Activated CD8-positive, alpha-beta memory T cell treated with anti-CD3 and anti-CD28 coated beads, Interleukin-2, amount 50 U/mL, for 48 hours (primary cell): Measurements from ENCODE around the gene MAP1S.

ENCODE experiments used
- DNase-seq: peaks from one replicate; pipeline ENCODE4 v3.0.0-alpha.2; 2020

MAP1S gene, protein sequence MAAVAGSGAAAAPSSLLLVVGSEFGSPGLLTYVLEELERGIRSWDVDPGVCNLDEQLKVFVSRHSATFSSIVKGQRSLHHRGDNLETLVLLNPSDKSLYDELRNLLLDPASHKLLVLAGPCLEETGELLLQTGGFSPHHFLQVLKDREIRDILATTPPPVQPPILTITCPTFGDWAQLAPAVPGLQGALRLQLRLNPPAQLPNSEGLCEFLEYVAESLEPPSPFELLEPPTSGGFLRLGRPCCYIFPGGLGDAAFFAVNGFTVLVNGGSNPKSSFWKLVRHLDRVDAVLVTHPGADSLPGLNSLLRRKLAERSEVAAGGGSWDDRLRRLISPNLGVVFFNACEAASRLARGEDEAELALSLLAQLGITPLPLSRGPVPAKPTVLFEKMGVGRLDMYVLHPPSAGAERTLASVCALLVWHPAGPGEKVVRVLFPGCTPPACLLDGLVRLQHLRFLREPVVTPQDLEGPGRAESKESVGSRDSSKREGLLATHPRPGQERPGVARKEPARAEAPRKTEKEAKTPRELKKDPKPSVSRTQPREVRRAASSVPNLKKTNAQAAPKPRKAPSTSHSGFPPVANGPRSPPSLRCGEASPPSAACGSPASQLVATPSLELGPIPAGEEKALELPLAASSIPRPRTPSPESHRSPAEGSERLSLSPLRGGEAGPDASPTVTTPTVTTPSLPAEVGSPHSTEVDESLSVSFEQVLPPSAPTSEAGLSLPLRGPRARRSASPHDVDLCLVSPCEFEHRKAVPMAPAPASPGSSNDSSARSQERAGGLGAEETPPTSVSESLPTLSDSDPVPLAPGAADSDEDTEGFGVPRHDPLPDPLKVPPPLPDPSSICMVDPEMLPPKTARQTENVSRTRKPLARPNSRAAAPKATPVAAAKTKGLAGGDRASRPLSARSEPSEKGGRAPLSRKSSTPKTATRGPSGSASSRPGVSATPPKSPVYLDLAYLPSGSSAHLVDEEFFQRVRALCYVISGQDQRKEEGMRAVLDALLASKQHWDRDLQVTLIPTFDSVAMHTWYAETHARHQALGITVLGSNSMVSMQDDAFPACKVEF

DNA sequence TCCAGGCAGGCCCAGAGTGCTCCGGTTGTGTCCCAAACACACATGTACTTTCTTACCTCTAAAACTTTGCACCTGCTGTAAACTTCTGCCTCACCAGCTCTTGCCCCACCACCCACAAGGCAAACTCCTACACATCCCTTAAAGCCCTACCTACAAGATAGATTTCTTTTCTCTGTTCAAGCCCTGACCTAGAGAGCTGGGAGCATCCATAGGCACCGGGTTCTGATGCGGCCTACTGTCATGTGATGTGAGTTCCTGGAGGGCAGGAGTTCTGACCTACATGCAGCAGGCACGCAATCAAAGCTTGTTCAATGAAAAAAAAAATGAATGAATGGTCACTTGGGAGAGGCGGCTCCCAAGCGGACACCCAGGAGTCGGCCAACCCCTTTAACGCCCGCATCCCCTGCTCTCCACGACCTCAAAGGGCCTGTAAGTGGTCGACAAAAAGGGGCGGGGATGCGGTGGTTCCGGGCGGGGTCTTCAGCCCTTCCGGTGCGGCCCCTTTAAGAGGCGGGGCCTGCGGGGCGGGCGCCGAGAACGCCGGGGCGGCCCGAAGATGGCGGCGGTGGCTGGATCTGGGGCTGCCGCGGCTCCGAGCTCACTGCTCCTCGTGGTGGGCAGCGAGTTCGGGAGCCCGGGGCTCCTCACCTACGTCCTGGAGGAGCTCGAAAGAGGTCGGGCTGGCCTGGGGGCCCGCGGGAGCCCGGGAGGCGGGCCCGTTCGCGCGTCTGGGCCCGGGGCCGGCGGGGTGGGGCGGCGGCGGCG, at the start of gene MAP1S:
Gene MAP1S (plus strand): TSS at position 534 of the 765 bp plus-strand sequence. CDS start 23 bp downstream, at position 557.
- peak; percentile 86 for DNase-seq

DNA sequence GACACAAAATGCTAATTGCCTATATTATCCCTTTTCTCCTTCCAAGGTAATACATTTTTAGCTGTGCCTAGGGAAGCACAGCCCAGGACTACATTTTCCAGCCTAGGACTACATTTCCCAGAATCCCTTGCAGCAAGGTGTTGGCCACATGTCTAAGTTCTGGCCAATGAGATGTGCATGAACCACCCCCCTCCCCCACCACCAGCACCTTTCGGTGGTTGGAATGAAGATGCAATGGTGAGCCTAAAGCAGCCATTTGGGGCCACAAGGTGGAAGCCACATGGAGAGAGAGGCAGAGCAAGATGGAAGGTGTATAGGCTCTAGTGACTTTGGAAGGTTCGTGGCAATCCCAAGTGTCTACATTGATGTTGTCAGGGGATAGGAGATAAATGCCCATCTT, 47.4 kb upstream of the MAP1S start:
- no peak for DNase-seq

DNA sequence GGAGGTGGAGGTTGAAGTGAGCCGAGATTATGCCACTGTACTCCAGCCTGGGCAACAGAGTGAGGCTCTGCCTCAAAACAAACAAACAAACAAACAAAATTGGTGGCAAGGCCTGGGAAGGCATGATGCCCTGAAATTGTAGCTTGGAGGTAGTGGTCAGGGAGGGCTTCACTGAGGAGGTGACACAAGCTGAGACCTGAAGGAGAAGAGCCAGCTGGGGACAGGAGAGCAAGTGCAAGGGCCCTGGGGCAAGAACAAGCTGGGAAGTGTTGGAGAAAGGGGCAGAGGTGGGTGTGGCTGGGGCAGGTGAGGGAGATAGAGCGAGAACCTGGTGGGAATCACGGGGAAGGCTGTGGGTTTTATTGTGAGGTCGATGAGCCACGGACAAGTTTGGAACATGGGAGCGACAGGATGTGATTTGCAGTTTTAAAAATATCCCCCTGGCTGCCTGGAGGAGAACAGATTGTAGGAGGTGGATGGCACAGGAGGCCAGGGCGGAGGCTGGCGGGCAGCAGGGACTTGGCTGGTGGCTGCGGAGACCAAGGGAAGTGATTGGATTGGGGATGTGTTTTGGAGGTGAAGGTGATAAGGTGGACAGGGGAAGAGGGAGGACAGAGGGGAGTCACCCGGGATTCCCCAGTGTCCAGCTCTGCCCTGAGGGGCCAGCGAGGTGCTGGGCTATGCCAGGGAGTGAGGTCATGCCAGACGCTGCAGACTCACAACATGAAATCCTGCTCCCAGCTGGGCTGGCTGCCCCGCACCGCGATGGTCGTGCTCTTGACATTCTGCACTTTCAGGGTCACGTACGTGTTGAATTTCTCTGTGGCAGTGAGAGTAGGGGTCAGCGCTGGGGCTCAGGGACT, 45.1 kb upstream of the MAP1S start:
- no peak for DNase-seq

DNA sequence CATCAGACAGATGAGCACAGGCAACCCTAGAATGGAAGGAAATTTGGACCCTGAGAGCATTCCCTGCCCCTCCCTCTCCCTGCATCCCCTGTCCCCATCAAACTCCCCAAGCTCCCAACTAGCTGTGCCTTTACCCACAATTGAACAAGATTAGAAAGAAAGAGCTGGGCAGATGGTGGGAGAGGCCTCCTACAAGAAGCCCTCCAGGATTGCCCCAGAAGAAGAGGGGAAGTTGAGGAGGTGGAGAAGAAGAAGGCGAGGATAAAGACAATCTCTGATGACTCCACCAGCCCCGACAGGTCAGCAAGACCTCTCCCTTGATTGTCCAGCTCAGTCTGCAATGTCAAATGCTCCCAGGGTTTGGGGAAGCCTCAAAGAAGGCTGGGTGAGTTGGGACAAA, 43.0 kb upstream of the MAP1S start:
- DNase-seq: no peak

DNA sequence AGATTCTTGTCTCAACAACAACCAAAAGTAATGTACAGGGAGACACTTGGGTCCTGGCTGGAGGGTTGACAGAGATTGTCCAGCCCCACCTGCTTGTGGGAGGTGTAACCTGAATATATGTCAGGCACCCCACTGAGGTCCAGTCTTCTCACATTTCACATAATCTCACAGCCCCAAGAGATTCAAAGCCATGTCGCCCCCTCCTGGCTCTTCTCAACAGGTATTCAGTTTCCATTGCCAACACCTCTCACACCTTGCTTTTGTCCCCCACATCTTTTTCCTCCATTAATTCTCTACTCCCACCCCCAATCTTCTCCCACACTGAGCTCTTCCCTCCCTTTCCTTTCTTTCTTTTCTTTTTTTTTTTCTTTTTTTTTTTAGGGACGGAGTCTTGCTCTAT, 42.3 kb upstream of the MAP1S start:
- no peak for DNase-seq

DNA sequence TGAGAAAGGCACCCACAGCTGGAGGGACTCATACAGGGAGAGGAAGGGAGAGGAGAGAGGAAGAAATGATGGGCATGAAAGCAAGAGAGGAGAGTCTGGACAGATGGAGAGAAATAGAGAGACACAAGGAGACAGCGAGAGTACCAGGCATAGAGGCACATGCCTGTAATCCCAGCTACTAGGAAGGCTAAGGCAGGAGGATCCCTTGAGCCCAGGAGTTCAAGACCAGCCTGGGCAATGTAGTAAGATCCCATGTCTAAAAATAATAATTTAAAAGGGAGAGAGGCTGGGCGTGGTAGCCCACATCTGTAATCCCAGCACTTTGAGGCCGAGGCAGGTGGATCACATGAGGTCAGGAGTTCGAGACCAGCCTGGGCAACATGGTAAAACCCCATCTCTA, 40.4 kb upstream of the MAP1S start:
- DNase-seq: no peak

DNA sequence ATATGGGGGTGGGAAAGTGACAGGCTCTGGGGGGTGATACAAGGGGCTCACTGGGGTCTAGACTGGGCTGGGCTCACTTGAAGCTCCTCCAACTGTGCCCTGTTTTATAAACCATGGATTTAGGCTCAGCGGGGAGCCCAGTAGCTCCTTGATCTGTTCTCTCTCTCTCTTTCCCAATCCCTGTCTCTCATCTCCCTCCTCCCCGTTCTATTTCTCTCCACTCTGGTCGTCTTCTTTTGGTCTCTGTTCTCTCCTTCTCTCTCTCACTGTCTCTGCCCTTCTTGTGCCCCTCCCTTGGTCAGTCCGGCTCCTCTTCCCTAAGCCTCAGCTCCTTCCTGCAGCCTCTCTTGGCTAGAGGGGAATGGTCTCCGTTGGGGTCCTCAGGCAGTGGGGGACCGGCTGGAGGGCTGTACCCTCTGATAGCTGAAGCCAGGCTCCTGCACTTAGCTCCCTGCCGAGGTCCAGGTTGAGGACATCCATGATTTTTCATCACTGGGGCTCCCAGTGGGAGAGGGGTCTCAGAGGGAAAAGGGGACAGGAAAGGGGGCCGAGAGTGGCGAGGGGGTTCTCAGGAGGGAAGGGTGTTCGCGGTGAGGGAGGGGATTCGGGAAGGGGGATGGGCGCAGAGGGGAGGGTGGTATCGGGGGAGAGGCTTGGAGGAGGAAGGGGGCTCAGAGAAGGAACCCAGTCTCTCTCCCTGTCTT, 39.6 kb upstream of the MAP1S start:
- no peak for DNase-seq

DNA sequence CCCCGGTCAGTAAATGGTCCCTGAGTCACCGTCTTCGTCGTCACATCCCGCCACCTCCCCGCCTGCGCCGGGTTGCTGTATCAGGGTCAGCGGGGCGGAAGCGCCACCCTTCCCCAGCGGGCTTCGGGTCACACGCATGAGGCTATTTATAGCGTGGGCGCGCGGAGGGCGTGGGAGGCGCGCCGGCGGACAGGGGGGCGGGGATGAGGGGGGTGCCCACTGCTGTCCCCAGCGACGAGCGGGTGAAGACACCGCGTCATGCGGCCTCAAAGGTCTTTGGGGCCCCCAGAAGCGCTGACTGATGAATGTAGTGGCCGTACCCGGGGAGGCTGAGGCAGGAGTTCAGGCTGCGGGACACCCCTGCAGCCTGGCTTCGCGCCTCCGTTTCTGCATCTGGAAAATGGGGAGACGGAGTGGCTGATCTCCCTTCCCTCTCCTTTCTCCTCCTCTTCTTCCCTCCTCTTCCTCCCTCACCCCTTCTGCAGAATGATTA, 39.0 kb upstream of the MAP1S start:
- DNase-seq: peak; percentile 77

DNA sequence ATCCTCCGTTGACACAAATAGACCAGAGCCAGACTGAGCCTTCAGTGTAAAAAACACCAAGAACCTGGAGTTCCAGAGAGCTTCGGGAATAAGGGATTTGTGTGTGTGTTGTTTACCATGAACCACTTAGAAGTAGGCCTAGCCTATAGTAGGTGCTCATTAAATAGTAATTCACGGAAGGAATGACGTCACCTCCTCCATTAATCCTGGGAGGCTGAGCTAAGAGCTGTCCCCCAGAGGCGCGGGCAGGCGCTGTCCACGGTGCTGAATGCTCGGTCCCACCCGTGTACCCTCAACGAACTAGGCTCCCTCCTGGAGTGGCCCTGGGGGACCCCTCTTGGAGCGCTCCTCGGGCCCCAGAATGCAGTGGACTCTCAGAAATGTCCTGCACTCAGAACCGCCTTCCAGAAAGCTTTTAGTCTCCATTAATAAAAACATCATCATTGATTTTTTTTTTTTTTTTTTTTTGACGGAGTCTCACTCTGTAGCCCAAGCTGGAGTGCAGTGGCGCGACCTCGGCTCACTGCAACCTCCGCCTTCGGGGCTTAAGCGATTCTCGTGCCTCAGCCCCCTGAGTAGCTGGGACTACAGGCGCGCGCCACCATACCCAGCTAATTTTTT, 37.7 kb upstream of the MAP1S start:
- peak; percentile 80 for DNase-seq

DNA sequence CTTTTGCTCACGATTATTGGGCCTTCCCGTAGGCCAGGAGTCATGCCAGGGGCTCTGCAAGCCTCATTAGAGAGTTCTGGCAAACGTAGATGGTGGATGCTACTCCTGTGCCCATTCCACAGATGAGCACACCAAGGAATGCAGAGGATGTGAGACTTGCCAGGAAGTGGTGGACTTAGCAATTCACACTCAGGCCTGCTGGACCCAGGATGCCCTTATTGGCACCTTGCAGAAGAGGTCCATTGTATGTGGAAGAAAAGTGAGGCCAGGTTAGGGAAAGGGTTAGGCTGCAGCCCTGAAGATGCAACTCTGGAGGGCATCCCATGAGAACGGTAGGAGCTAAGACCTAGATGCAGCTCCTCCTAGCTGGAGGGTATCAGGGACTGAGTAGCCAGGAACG, 37.0 kb upstream of the MAP1S start:
- no peak for DNase-seq

DNA sequence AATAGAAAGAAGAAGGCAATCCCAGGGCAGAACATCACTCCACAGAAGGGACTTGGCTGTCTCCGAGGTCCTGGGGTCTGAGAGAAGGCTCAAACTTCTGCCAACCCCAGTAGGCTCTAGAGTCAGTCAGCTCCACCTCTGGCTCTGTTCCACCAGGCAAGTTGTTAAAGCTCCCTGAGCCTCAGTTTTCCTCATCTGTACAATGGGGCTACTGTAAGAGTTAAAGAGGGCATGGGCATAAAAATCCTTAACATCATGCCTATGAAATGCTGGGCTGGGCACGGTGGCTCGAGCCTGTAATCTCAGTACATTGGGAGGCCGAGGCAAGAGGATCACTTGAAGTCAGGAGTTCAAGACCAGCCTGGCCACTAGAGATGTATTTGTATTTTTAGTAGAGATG, 36.2 kb upstream of the MAP1S start:
- DNase-seq: no peak

DNA sequence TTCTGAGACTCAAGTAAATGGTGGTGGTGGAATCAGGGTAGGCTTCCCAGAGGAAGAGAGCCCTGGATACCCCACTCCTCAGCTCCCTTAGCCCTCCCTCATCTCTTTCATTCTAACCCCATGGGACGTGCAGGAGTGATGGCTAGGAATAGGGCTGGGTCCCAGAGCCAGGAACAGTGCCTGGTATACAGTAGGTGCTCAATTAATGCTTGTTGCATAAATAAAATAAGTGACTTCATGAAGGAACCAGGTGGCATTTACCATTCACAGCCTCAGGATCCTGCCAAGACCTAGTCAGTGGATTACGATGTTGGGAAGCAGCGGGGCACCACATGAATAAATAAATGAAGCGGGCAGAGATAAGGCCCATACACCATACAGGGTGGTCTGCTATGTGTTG, 35.0 kb upstream of the MAP1S start:
- DNase-seq: no peak

DNA sequence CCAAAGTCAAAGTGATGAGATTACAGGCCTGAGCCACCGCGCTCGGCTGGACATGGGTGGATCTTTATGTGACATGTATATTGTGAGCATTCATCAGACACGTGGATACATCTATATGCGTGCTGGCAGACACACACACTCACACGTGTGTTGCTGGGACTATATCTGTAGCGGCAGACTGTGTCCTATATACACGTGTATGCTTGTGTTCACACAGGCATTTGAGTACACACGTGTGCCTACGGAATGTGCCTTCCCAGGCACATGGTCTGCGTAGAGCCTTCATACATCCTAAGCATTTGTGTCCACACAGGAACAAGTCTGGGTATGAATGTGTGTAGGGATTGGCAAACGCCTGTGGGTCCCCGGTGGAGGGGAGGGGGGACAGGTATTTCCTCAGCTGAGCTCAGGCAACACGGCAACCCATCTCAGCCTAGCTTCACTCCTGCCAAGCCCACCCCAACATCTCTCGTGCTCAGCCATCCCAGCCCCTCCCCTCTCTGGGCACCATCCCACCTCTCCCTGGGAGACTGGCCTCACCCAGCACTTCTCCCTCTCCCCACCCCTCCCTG, 33.7 kb upstream of the MAP1S start:
- DNase-seq: no peak

DNA sequence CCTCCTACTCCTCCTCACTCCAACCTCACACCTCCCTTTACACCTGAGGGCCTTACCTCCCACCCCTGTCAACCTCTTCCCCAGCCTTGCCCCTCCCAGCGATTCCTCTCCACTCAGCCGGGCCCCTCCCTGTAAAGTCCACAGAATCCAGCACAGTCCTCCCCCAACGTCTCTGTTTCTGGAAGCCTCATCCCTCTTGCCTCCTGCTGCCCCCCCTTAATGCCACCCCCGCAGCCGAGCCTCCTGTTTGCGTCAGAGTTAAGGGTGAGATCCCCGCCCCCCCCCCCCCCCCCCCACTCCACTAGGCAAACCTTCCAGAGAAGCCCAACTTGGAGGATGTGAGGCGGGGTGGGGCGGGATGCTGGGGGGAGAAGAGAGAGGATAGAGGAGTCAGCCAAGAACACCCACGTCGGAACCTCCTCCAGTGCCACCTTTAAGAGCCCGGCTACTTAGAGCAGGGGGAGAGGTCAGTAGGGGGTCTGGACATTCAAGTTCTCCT, 33.2 kb upstream of the MAP1S start:
- no peak for DNase-seq

DNA sequence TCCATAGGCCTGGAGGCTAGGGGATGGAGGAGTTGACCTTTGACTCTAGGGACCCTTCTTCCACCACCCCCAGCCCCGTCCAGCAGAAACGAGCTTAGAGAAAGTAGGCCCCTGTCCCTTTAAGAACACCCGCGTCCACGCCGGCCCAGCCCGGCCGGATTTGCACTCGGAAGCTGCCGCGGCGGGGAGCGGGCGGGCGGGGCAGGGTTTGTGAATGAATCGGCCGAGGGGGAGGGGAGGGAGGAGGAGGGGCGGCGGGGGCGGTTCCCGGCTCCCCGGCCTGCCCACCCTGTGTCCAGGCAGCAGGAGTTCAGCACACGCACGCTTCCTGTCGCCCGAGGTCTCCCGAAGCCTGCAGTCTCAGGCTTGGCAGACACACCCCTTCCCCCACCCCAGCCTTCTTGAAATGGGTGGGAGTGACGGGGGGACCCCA, 32.7 kb upstream of the MAP1S start:
- DNase-seq: no peak

DNA sequence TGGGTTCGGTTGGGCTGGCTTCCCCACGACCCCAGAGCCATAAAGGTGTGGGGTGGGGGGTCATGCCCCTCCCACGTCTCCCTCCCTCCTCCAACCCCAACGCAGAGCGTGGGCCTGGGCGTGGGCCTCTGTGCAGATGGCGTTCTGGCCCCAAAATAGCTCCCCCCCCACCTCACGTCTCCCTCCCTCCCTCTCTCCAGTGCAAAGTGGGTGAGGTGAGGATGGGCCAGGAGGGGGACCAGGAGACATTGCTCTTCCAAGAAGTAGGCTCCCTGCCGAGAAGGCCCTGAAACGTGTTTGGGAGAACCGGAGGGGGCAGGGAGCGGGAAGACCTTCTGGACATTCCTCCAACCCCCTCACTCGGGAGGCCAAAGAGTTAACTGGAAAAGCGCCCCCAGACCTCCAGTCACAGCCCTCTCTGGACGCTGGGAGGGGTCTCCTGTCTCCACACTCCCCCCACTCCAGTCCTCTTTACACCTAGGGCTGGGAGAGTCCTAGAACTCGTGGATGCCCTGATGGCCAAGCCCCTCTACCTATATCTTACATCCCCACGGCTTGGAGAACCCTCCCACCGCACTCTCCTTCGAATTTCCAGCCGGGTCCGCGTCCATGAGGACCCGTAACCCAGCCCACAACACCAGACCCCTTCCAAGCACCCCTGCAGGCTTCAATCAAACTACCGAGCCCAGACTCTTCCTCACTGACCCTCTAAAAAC, 32.0 kb upstream of the MAP1S start:
- no peak for DNase-seq

DNA sequence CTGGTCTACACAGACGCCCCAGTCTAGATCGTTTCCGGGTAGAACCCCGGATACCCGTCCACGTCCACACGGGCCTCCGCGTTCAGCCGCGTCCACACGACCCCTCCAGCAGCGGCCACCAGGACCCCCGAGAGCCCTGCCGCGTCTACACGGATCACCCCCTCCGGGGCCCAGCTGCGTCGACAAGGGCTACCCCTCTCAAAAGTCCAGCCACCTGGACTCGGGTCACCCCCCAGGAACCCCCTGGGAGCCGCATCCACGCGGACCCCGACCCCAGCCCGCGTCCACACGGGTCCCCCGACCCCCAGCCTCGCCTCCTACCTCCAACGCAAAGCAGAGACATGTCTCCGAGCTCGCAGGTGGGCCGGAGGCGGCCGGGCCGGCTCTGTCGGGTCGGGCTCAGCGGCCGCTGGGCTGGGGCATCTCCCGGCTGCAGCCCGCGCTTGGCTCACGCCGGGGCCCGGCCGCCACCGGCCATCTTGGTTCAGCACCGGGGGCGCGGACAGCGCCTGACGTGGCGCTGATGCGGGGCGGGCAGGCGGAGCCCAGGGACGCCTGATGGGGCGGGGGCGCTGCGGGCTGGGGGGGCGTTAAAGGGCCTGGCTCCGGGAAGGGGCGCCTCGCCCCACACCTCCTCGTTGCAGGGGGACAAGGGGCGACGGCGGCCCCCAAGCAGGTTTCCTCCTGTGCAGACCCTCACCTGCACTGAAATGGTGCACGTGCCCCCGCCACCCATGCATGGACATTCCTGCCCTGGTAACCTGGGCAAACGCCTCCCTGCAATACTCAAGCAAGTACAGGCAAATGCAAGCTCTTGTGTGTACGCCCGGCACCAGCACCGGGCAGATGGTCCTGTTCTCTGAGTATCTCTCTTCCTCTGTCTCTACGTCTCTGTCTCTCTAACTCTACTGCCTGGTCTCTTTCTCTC, 31.2 kb upstream of the MAP1S start, which contains the start of gene UNC13A:
Gene UNC13A (minus strand): TSS at position 498 of the 928 bp plus-strand sequence. CDS start 155 bp downstream, at position 343.
- peak; percentile 79 for DNase-seq
